Measurements from ENCODE around the gene RGS5. TPM values are rescaled to one million over a fixed set of nuclear protein-coding genes. Genes with fewer than 3 reads are reported as not detected.

RGS5 gene
- polyA plus RNA-seq, 1 experiment = 13.8 TPM

DNA sequence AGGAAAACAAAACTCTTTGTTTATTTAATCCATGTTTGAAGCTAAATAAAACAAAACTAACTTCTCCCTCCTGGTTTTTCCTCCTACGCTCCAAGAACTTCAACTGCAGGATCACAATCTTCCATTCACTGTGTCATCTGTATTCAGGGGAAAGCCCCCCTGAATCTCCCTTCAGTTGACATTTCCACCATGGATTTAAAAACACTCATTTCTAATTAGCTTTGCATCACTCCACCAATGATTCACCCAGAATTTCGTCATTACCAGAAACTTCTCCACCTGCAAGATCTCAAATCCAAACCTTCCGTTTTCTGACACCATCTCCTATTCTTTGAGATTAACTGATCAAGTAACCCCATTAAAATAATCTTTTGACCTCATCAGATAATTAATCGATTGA is 10.9 kb upstream of the RGS5 start:
- no peak overlapping the region for H3K27ac ChIP-seq (ENCODE audit: low read depth, low read length)
- no peak overlapping the region for H3K4me3 ChIP-seq (ENCODE audit: low read depth, low read length)
- no peak for DNase-seq (ENCODE audit: low read depth, low spot score)
- ChIA-PET CTCF (interaction anchor here (1.0 to 1.7 kb wide), 3 partner anchors 39 to 145 kb away, joined by 3 to 5 read pairs (median 4); no protein-coding TSS in a partner anchor), POLR2A (no interaction called here)
- TF ChIP-seq, protein P1, sequence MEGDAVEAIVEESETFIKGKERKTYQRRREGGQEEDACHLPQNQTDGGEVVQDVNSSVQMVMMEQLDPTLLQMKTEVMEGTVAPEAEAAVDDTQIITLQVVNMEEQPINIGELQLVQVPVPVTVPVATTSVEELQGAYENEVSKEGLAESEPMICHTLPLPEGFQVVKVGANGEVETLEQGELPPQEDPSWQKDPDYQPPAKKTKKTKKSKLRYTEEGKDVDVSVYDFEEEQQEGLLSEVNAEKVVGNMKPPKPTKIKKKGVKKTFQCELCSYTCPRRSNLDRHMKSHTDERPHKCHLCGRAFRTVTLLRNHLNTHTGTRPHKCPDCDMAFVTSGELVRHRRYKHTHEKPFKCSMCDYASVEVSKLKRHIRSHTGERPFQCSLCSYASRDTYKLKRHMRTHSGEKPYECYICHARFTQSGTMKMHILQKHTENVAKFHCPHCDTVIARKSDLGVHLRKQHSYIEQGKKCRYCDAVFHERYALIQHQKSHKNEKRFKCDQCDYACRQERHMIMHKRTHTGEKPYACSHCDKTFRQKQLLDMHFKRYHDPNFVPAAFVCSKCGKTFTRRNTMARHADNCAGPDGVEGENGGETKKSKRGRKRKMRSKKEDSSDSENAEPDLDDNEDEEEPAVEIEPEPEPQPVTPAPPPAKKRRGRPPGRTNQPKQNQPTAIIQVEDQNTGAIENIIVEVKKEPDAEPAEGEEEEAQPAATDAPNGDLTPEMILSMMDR (IDR thresholded peaks at IDR 0.05; ENCODE audit: low read depth, low read length) = no peak
- no peaks in the 10 kb centered on the region for H3K9me3 ChIP-seq (ENCODE audit: control insufficient read depth, insufficient read depth, low read length)
- H3K27me3 ChIP-seq (ENCODE audit: control insufficient read depth, insufficient read depth, low read length) = no peaks in the 10 kb centered on the region

DNA sequence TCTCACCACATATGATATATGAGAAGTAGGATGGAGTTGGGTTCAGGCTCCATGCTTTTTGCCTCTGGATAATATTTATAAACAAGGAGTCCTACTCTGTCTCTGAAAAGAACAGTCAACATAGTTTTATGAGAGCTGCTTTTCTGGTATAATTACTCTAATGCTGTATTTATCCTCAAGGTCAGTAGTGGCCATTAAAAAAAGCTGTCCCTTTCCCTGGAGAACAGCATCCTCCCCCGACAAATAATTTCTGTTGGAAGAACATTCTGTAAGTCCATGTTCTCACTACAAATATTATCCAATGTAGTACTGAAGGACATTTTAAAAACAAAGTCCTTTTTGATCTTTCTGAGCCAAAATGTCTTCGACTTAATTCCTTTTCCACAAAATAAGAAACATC is 9.0 kb upstream of the RGS5 start:
- DNase-seq (ENCODE audit: low read depth, low spot score) = no peak
- Histone ChIP-seq H3K27ac (ENCODE audit: low read depth, low read length) (no peak overlapping the region), H3K4me3 (ENCODE audit: low read depth, low read length) (no peak overlapping the region), H3K27me3 (ENCODE audit: control insufficient read depth, insufficient read depth, low read length) (no peaks in the 10 kb centered on the region), H3K9me3 (ENCODE audit: control insufficient read depth, insufficient read depth, low read length) (no peaks in the 10 kb centered on the region)
- POLR2A ChIA-PET = no interaction called here
- TF ChIP-seq, protein P1 (IDR thresholded peaks at IDR 0.05; ENCODE audit: low read depth, low read length) = no peak
- CTCF ChIA-PET = no interaction called here

DNA sequence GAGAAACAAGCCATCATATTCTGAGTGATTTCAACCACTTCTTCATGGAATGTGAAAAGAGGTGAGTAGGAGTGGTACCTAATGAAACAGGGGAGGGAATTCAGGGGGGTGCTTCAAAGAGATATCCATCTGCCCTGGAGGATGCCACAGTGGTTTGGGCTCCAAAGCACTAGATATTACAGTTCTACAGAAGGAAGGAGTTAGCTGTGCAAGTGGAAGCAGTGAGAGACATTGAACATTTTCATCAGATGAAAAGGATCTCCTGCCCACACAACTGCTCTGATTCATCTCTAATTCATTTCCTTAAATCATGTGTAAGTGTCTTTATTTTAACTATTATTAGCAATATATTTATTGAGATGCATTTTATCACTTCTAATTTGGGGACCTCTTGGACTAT is 2.8 kb upstream of the RGS5 start:
- Histone ChIP-seq H3K9me3 (ENCODE audit: control insufficient read depth, insufficient read depth, low read length) (no peaks in the 10 kb centered on the region), H3K27ac (ENCODE audit: low read depth, low read length) (no peak overlapping the region), H3K4me3 (ENCODE audit: low read depth, low read length) (no peak overlapping the region), H3K27me3 (ENCODE audit: control insufficient read depth, insufficient read depth, low read length) (no peaks in the 10 kb centered on the region)
- POLR2A ChIA-PET = no interaction called here
- TF ChIP-seq, protein P1 (IDR thresholded peaks at IDR 0.05; ENCODE audit: low read depth, low read length) = no peak
- CTCF ChIA-PET = no interaction called here
- no peak for DNase-seq (ENCODE audit: low read depth, low spot score)

DNA sequence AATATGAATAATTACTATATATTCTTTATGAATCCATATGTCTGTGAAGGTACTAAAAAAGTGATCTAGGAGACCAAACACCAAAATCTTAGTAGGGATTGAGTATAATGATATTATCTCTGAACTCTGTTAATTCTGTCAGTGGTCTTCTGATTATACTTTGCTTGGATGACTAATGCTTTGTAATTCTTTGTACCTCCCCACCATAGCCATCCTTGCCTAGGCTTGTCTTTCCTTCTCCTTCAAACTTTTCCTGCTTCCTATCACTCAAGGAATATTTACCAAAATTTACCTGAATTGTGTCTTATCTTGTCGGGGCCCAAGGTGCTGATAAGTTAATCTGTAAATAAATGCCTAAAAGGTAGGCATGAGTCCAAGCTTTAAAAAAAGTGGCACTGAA is 845 bp upstream of the RGS5 start:
- TF ChIP-seq, protein P1 (IDR thresholded peaks at IDR 0.05; ENCODE audit: low read depth, low read length) = no peak
- no peaks in the 10 kb centered on the region for H3K27me3 ChIP-seq (ENCODE audit: control insufficient read depth, insufficient read depth, low read length)
- no peak for DNase-seq (ENCODE audit: low read depth, low spot score)
- CTCF ChIA-PET = interaction anchor here (0.6 to 2.4 kb wide), 5 partner anchors 24 to 1978 kb away, joined by 3 to 12 read pairs (median 8); partner anchors contain the start of gene TOMM40L
- H3K9me3 ChIP-seq (ENCODE audit: control insufficient read depth, insufficient read depth, low read length) = no peaks in the 10 kb centered on the region
- POLR2A ChIA-PET = no interaction called here
- no peak overlapping the region for H3K4me3 ChIP-seq (ENCODE audit: low read depth, low read length)
- no peak overlapping the region for H3K27ac ChIP-seq (ENCODE audit: low read depth, low read length)

DNA sequence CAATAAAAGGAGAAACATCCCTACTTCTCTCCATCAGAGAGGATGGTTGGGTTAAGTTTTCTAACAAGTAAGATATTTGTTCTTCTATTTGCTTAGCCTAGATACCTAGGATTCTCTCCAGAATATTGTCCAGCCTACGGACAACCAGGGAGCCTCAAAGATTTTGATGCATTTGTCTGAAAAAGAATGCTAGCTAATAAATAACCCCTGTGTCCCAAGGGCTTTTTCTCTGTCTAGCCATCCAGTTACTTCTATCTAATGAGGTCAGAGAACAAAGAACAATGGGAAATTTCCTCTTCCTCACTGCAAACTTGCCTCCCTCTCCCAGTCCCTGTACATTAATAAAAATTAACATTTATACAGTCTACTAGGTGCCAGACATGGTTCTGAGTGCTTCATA is 810 bp downstream of the RGS5 start:
- TF ChIP-seq, protein P1 (IDR thresholded peaks at IDR 0.05; ENCODE audit: low read depth, low read length) = no peak
- ChIA-PET POLR2A (interaction anchor here (0.6 kb wide), 1 partner anchor 57 kb away, joined by 4 read pairs; no protein-coding TSS in a partner anchor), CTCF (interaction anchor here (1.7 to 2.4 kb wide), 3 partner anchors 27 to 348 kb away, joined by 8 to 12 read pairs (median 9); partner anchors contain the start of gene RGS4)
- Histone ChIP-seq H3K9me3 (ENCODE audit: control insufficient read depth, insufficient read depth, low read length) (no peaks in the 10 kb centered on the region), H3K27ac (ENCODE audit: low read depth, low read length) (no peak overlapping the region), H3K27me3 (ENCODE audit: control insufficient read depth, insufficient read depth, low read length) (no peaks in the 10 kb centered on the region), H3K4me3 (ENCODE audit: low read depth, low read length) (no peak overlapping the region)
- DNase-seq (ENCODE audit: low read depth, low spot score) = no peak
